DMS114 treated with DMSO at 0.1 percent for 48 hours (cell line): ENCODE measurements around the gene WNT5B.

ENCODE experiments used
- DNase-seq: peaks from one replicate; lab custom pipeline; 2025; ENCODE audit not compliant: unreplicated experiment; lab: John Stamatoyannopoulos, UW

The WNT5B gene

DNA sequence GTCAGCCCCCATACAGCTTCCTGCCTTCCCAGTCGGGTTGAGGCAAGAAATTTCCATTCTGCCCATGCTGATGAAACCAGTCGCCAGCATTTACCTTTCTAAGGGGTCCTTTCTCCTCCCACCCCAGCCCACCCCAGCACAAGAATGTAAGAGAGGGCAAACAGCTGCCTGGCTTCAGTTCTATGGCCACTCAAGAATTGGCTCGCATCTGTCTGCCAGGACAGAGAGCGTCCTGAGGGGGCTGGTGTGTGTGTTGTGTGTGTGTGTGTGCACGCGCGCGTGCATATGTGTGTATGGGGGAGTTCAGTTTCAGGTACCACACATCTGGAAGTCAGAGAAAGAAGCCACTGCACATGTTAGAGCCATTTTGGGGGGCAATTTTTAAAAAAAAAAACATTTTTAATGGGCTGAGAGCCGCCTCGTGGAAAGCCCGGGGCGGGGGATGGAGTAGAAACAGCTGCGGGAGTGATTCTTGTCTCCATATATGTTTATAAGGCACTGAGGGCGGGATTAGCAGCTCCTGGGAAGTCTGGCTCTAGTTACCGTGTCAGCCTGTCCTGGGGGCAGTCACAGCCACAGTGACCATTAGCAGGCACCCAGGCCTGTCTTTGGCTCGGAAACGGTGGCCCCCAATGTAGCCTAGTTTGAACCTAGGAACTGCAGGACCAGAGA lies at the start of gene WNT5B:
WNT5B (plus strand) TSS at position 566 of the 672 bp plus-strand sequence. CDS start 2,124 bp downstream, outside the sequence.
- no peak for DNase-seq

- DNase-seq = no peak
Observed at GRCh38 chr12:1579651-1580435, 49.2 kb upstream of the WNT5B start.

DNA sequence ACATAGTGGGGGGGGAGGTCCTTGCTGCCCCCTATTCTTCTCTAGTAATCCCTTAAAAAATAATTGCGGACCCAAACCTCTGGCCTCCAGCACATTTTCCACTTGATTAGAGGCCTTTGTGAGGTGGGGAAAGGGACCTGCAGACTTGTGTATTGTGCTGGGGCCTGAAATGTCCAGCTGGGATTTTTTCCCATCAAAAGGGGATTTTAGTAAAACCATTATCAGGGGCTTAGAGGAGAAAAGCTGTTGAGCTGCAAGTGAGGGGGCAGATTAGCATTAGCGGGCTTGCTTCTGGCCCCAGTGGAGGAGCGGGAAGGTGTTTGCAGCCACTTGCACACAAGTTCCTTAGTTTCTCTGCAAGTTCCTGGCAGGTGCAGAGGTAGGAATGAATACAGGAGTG lies 48.5 kb upstream of the WNT5B start:
- DNase-seq = no peak

- DNase-seq = no peak
Observed at GRCh38 chr12:1581973-1582708, 46.9 kb upstream of the WNT5B start.

DNA sequence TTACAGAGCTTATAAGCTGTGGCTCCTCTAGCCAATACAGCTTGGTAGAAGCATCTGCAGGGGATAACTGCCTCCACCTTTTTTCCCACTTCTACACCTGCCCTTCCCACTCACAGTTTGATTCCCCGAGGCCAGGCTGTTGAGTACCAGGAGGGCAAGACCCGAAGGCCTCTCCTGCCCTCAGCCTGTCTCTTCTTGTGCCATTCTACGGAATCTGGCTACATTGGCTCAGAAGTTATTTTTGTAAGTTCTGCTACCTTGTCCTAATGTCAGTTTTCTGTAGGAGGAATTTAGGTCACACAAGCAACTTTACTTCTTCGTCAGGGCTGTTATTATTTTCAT lies 46.4 kb upstream of the WNT5B start:
- DNase-seq = no peak

DNA sequence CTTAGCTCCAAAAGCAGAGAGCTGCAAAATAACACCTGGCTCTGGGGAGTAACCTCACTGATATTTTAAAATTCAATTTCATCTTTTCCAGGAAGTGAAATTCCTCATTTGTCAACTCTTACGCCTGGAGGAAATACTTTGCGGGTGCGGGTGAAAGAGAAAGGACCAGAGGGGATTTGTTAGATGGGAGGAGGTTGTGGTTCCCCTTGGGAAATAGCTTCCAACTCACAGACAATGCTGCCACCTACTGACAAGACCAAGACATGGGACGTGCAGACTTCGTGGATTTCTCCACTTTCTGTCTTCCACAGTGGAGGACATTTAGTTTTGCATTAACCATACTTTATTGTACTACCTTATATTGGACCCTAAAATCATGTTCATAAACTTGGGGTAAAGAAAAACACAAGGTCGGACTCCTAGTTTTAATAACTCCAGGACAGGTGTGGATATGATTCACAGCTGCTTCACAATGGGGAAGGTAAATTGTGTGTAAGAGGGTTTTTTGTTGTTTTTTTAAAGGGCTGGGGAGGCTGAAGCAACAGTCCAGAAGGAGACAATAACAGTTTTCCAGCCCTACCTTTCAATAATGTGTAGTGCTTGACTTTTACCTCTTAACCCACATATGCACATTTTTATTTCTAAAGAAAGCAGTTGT lies 45.5 kb upstream of the WNT5B start:
- DNase-seq = peak; percentile 75

- DNase-seq = no peak
Observed at GRCh38 chr12:1584326-1584725, 44.7 kb upstream of the WNT5B start.

DNA sequence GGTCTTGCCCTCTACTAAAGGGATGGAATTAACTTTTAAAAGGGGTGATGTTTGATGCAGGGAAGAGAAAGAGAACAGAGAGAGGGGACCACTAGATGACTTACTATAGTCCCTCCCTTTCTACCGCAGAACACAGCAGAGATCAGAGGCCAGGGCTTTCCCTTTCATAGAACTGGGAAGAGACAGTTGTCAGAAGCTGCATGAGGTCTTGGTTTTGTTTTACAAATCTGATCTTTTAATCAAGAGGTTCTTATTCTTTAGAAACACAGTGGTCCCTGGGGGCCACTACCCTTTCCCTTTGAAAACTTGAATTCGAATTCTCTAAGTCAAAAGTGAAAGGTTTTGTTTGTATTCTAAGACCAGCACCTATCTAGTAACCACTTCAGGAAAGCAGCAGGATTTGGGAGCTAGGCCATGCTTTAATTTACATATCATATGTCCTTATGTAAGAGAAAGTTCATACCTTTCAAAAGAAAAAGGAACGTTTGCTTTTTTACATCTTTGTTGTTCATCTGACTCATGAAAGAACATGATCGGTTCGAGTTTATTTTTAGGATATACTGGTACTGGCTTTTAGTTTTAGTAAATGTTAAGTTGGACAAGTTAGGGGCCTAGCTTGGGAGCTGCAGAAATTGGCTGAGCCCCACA lies 41.0 kb upstream of the WNT5B start:
- no peak for DNase-seq

- DNase-seq = no peak
Observed at GRCh38 chr12:1588575-1588947, 40.5 kb upstream of the WNT5B start.

DNA sequence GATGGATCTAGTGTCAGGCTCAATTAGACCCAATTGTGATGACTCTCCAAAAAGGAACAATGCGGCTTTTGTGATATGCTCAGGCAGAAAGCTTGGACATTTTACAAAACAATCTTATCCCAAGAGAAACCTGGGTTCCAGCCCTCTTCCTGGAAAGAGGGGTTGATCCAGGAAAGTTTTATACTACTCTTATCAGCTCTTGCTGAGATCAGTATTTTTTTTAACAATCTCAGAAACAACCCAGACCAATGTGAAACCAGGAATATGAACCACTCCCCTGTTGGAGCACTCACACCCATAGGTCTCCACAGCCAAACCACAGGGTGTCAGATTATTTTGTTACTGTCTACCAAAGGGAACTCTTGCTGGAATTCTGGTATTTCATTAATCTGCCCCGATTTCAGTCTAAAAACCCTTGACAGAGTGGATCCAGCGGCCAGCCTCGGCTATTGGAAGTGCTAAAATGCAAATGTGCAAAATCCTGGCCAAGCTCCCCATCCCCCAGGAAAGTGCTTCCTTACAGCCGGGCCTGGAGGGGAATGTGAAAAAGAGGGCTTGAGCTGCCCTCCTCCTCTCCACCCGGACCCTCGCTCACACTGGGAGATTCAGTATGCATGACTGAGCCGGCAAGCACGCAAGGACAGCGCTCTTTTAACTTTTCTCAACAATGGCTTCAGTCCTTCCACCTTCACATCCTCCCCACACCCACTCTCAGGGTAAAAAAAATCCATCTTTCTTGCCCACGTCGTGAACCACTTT lies 38.6 kb upstream of the WNT5B start:
- no peak for DNase-seq

DNA sequence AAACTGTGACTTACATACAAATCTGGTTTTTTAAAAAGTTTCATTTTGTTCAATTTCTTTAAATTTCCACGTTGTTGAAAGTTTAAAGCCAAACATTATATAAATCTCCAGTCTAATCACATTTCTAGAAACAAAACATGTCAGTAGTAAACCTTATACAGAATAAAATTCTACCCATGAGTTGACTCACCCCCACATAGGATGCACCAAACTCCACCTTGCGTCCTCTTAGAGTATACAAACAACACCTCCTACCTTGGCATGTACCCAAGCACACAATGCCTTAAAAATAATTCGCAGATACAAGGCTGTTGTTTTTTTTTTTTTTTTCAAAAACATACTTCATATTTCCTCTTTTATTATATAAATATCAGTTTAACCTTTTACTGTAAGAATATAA lies 38.0 kb upstream of the WNT5B start:
- DNase-seq = no peak

DNA sequence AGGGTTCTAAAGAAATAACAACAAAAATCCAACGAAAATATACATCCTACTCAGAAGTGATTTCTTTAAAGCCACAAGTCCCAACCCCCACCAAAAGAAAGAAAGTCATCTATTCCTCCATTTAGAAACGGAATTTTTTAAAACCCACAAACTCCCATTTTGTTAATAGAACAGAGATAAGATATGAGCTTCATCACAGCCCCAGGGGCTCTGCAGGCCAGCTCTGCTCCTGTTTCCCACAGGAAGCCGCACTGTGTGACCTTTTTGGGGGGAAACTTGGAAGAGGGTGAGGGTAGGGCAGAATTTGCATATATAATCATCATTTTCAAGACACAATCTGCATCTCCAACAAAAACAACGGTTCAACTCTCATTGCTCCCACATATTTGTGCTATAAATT lies 37.5 kb upstream of the WNT5B start:
- no peak for DNase-seq

- DNase-seq = peak; percentile 35
Observed at GRCh38 chr12:1592444-1593173, 36.4 kb upstream of the WNT5B start.

- DNase-seq = no peak
Observed at GRCh38 chr12:1593174-1594005, 35.6 kb upstream of the WNT5B start.

GRCh38 chr12:1594006-1594260 lies 35.1 kb upstream of the WNT5B start:
- DNase-seq = peak; percentile 35

DNA sequence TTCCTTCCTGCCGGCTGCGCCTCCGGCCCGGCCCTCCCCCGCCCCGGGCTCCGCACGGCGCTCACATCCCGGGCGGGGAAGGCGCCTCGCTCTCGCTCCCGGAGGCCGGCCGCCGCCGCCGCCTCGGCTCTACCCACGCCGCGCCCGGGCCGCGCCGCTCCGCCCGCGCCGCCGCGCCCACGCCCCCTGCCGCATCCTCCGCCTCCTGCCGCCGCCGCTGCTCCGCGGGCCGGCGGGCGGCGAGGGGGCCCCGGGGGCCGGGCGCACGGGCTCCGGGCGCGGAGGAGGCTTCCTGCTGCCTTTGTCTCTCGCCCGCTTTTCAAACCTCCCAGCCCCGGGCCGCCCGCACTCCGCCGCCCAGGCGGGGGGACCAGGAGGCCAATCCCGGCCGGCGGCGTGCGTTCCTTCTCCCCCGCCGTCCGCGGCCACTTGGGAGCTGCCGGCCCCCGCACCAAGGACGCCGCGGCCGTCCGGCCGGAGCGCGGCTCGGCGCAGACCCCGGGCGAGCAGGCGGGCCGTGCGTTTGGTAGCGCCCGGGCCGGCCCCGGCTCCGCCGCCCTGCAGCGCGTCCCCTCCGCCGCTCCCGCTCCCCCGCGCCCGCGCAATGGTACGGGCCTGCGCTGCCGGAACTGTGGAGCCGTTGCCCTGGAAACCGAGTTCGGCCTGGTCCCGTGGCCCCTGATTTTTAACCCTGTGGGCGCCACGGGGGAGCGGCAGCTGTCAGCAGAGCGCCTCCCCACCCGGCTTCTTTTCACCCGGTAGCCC lies 34.6 kb upstream of the WNT5B start, which contains the start of gene FBXL14:
FBXL14 (minus strand) TSS at position 321 of the 765 bp plus-strand sequence. CDS start 515 bp downstream, outside the sequence.
- DNase-seq = peak; percentile 79

GRCh38 chr12:1595026-1595561 lies 33.9 kb upstream of the WNT5B start:
- no peak for DNase-seq
